ENCODE measurements around the gene TSPEAR. TPM values are rescaled to one million over a fixed set of nuclear protein-coding genes. Genes with fewer than 3 reads are reported as not detected.

Gene TSPEAR
- total and polyA plus RNA-seq, 7 experiments from 2014 or later, result 0.07 TPM; not detected in 6

GRCh38 chr21:44626262-44626661, 85.1 kb downstream of the TSPEAR start:
- Histone ChIP-seq H3K27ac (ENCODE audit: low read depth, low read length) (no peak overlapping the region), H3K4me1 (ENCODE audit: control insufficient read depth in 2 of 2, insufficient read depth in 2 of 2, low read length in 2 of 2) (peaks cover 20 to 29% of the 10 kb centered on the region in 2 donors), H3K27me3 (ENCODE audit: control insufficient read depth in 2 of 2, insufficient read depth in 2 of 2, low read length in 2 of 2) (no peaks in the 10 kb centered on the region), H3K9me3 (ENCODE audit: control insufficient read depth in 2 of 3, low read length in 3 of 3) (peaks cover 5 to 32% (median 9%) of the 10 kb centered on the region in 3 experiments), H3K4me3 (ENCODE audit: low read length) (no peak overlapping the region), H3K36me3 (ENCODE audit: control insufficient read depth in 2 of 3, insufficient read depth in 3 of 3, low read length in 3 of 3) (no peaks in the 10 kb centered on the region)
- CTCF ChIA-PET, result interaction anchor here (0.9 kb wide), 1 partner anchor 11 kb away, joined by 3 read pairs; no protein-coding TSS in a partner anchor
- H3K27me3 Mint-ChIP-seq, result peaks cover 0 to 15% (median 0%) of the 10 kb centered on the region in 5 donors
- H3K9me3 Mint-ChIP-seq, result peaks cover 26 to 58% (median 37%) of the 10 kb centered on the region in 11 donors
- peaks cover 25 to 41% (median 38%) of the 10 kb centered on the region in 5 donors for H3K36me3 Mint-ChIP-seq
- peak overlapping the region in 2 of 9 donors; percentile 43 to 54 for H3K27ac Mint-ChIP-seq
- peaks cover 4 to 42% (median 35%) of the 10 kb centered on the region in 7 donors for H3K4me1 Mint-ChIP-seq
- H3K4me3 Mint-ChIP-seq, result peak overlapping the region in 1 of 10 donors; percentile 38
- POLR2A ChIA-PET, result interaction anchor here (1.6 kb wide), 1 partner anchor 9 kb away, joined by 5 read pairs; no protein-coding TSS in a partner anchor
- DNase-seq, result no peak
- ATAC-seq, result peak; percentile 55
- intact Hi-C loops (cut with micrococcal nuclease), result no loop called here

GRCh38 chr21:44625756-44626155, 85.6 kb downstream of the TSPEAR start:
- DNase-seq (no peak), ATAC-seq (no peak)
- peak overlapping the region in 2 of 9 donors; percentile 43 to 54 for H3K27ac Mint-ChIP-seq
- Histone ChIP-seq H3K9me3 (ENCODE audit: control insufficient read depth in 2 of 3, low read length in 3 of 3) (peaks cover 5 to 28% (median 9%) of the 10 kb centered on the region in 3 experiments), H3K27me3 (ENCODE audit: control insufficient read depth in 2 of 2, insufficient read depth in 2 of 2, low read length in 2 of 2) (no peaks in the 10 kb centered on the region), H3K36me3 (ENCODE audit: control insufficient read depth in 2 of 3, insufficient read depth in 3 of 3, low read length in 3 of 3) (no peaks in the 10 kb centered on the region), H3K4me1 (ENCODE audit: control insufficient read depth in 2 of 2, insufficient read depth in 2 of 2, low read length in 2 of 2) (peaks cover 20 to 29% of the 10 kb centered on the region in 2 donors), H3K27ac (ENCODE audit: low read depth, low read length) (no peak overlapping the region), H3K4me3 (ENCODE audit: low read length) (no peak overlapping the region)
- intact Hi-C loops (cut with micrococcal nuclease), result no loop called here
- peaks cover 22 to 58% (median 34%) of the 10 kb centered on the region in 11 donors for H3K9me3 Mint-ChIP-seq
- ChIA-PET POLR2A (interaction anchor here (1.3 to 1.6 kb wide), 2 partner anchors 8 to 32 kb away, joined by 3 to 5 read pairs; partner anchors contain the start of gene KRTAP12-3), CTCF (interaction anchor here (0.9 kb wide), 1 partner anchor 10 kb away, joined by 3 read pairs; no protein-coding TSS in a partner anchor)
- H3K4me1 Mint-ChIP-seq, result peaks cover 3 to 39% (median 33%) of the 10 kb centered on the region in 7 donors
- H3K4me3 Mint-ChIP-seq, result peak overlapping the region in 1 of 10 donors; percentile 38
- peaks cover 0 to 11% (median 0%) of the 10 kb centered on the region in 5 donors for H3K27me3 Mint-ChIP-seq
- peaks cover 22 to 38% (median 34%) of the 10 kb centered on the region in 5 donors for H3K36me3 Mint-ChIP-seq

- no peak overlapping the region for H3K27ac ChIP-seq (ENCODE audit: low read depth, low read length)
- peaks cover 0 to 17% (median 11%) of the 10 kb centered on the region in 3 experiments for H3K9me3 ChIP-seq (ENCODE audit: control insufficient read depth in 2 of 3, low read length in 3 of 3)
- no peaks in the 10 kb centered on the region for H3K36me3 ChIP-seq (ENCODE audit: control insufficient read depth in 2 of 3, insufficient read depth in 3 of 3, low read length in 3 of 3)
- intact Hi-C loops (cut with micrococcal nuclease), result no loop called here
- DNase-seq (no peak), ATAC-seq (no peak)
- peaks cover 24 to 49% (median 45%) of the 10 kb centered on the region in 5 donors for H3K36me3 Mint-ChIP-seq
- ChIA-PET CTCF (no interaction called here), POLR2A (interaction anchor here (0.8 kb wide), 1 partner anchor 31 kb away, joined by 4 read pairs; the partner anchor contains the start of gene KRTAP12-4)
- H3K4me1 ChIP-seq (ENCODE audit: control insufficient read depth in 2 of 2, insufficient read depth in 2 of 2, low read length in 2 of 2), result peaks cover 15 to 28% of the 10 kb centered on the region in 2 donors
- no peak overlapping the region for H3K4me3 Mint-ChIP-seq
- peaks cover 28 to 65% (median 48%) of the 10 kb centered on the region in 11 donors for H3K9me3 Mint-ChIP-seq
- no peaks in the 10 kb centered on the region for H3K27me3 ChIP-seq (ENCODE audit: control insufficient read depth in 2 of 2, insufficient read depth in 2 of 2, low read length in 2 of 2)
- H3K4me1 Mint-ChIP-seq, result peaks cover 9 to 44% (median 36%) of the 10 kb centered on the region in 7 donors
- peak overlapping the region in 2 of 9 donors; percentile 18 to 44 for H3K27ac Mint-ChIP-seq
- H3K4me3 ChIP-seq (ENCODE audit: low read length), result no peak overlapping the region
- H3K27me3 Mint-ChIP-seq, result peaks cover 0 to 8% (median 0%) of the 10 kb centered on the region in 5 donors
Observed at GRCh38 chr21:44623575-44623974, 87.8 kb downstream of the TSPEAR start.

GRCh38 chr21:44619886-44620285, 91.5 kb downstream of the TSPEAR start:
- H3K9me3 Mint-ChIP-seq, result peaks cover 28 to 64% (median 48%) of the 10 kb centered on the region in 11 donors

GRCh38 chr21:44618909-44619308, 92.5 kb downstream of the TSPEAR start:
- ChIA-PET CTCF (interaction anchor here (0.6 to 2.5 kb wide), 5 partner anchors 39 to 181 kb away, joined by 3 to 9 read pairs (median 5); partner anchors contain the start of gene KRTAP12-3), POLR2A (interaction anchor here (0.8 to 2.8 kb wide), 11 partner anchors 12 to 312 kb away, joined by 3 to 23 read pairs (median 4); partner anchors contain the start of genes KRTAP10-12, KRTAP12-3 and KRTAP12-4)
- Histone ChIP-seq H3K27ac (ENCODE audit: low read depth, low read length) (peak overlapping the region; percentile 59), H3K4me3 (ENCODE audit: low read length) (peak overlapping the region; percentile 53), H3K4me1 (ENCODE audit: control insufficient read depth in 2 of 2, insufficient read depth in 2 of 2, low read length in 2 of 2) (peaks cover 37 to 45% of the 10 kb centered on the region in 2 donors), H3K36me3 (ENCODE audit: control insufficient read depth in 2 of 3, insufficient read depth in 3 of 3, low read length in 3 of 3) (no peaks in the 10 kb centered on the region), H3K27me3 (ENCODE audit: control insufficient read depth in 2 of 2, insufficient read depth in 2 of 2, low read length in 2 of 2) (no peaks in the 10 kb centered on the region), H3K9me3 (ENCODE audit: control insufficient read depth in 2 of 3, low read length in 3 of 3) (peaks cover 0 to 11% (median 10%) of the 10 kb centered on the region in 3 experiments)
- peaks cover 22 to 55% (median 39%) of the 10 kb centered on the region in 11 donors for H3K9me3 Mint-ChIP-seq
- peaks cover 17 to 45% (median 38%) of the 10 kb centered on the region in 5 donors for H3K36me3 Mint-ChIP-seq
- H3K4me3 Mint-ChIP-seq, result peak overlapping the region; percentile 47 to 86 (median 70)
- peak in 7 of 9 donors; percentile 58 to 83 (median 78) for DNase-seq
- peaks cover 20 to 65% (median 60%) of the 10 kb centered on the region in 7 donors for H3K4me1 Mint-ChIP-seq
- peaks cover 0 to 3% (median 0%) of the 10 kb centered on the region in 5 donors for H3K27me3 Mint-ChIP-seq
- intact Hi-C loops (cut with micrococcal nuclease), result loop anchor here (1.0 to 5.0 kb wide), 5 partner anchors 37 to 123 kb away; partner anchors contain the start of genes KRTAP12-3 (in 2 of the 2), KRTAP10-5 (in 1 of the 2) and TSPEAR (in 1 of the 2)
- ATAC-seq, result peak; percentile 95
- peak overlapping the region; percentile 83 to 96 (median 93) for H3K27ac Mint-ChIP-seq

More at GRCh38 chr21:44619886-44620285, 91.5 kb downstream of the TSPEAR start:
- Histone ChIP-seq H3K27me3 (ENCODE audit: control insufficient read depth in 2 of 2, insufficient read depth in 2 of 2, low read length in 2 of 2) (no peaks in the 10 kb centered on the region), H3K9me3 (ENCODE audit: control insufficient read depth in 2 of 3, low read length in 3 of 3) (peaks cover 0 to 17% (median 11%) of the 10 kb centered on the region in 3 experiments), H3K27ac (ENCODE audit: low read depth, low read length) (peak overlapping the region; percentile 59), H3K4me1 (ENCODE audit: control insufficient read depth in 2 of 2, insufficient read depth in 2 of 2, low read length in 2 of 2) (peaks cover 37 to 45% of the 10 kb centered on the region in 2 donors), H3K4me3 (ENCODE audit: low read length) (peak overlapping the region; percentile 53), H3K36me3 (ENCODE audit: control insufficient read depth in 2 of 3, insufficient read depth in 3 of 3, low read length in 3 of 3) (no peaks in the 10 kb centered on the region)
- intact Hi-C loops (cut with micrococcal nuclease), result loop anchor here (1.0 to 5.0 kb wide), 4 partner anchors 37 to 92 kb away; partner anchors contain the start of genes KRTAP12-3 (in 2 of the 2), KRTAP10-5 (in 1 of the 2) and TSPEAR (in 1 of the 2)
- Mint-ChIP-seq H3K4me1 (peaks cover 20 to 61% (median 56%) of the 10 kb centered on the region in 7 donors), H3K4me3 (peak overlapping the region in 9 of 10 donors; percentile 16 to 86 (median 52)), H3K27me3 (peaks cover 0 to 8% (median 0%) of the 10 kb centered on the region in 5 donors), H3K36me3 (peaks cover 24 to 51% (median 47%) of the 10 kb centered on the region in 5 donors), H3K27ac (peak overlapping the region in 8 of 9 donors; percentile 83 to 96 (median 93))
- POLR2A ChIA-PET, result interaction anchor here (0.9 to 2.8 kb wide), 4 partner anchors 11 to 73 kb away, joined by 4 to 23 read pairs (median 10); partner anchors contain the start of genes KRTAP12-3 and KRTAP12-4
- CTCF ChIA-PET, result interaction anchor here (1.2 to 1.6 kb wide), 2 partner anchors 109 to 123 kb away, joined by 5 to 6 read pairs; no protein-coding TSS in a partner anchor
- ATAC-seq (no peak), DNase-seq (no peak)

GRCh38 chr21:44618504-44618903, 92.9 kb downstream of the TSPEAR start:
- H3K36me3 ChIP-seq (ENCODE audit: control insufficient read depth in 2 of 3, insufficient read depth in 3 of 3, low read length in 3 of 3), result no peaks in the 10 kb centered on the region
- peak overlapping the region; percentile 59 for H3K27ac ChIP-seq (ENCODE audit: low read depth, low read length)
- Mint-ChIP-seq H3K27me3 (no peaks in the 10 kb centered on the region), H3K27ac (peak overlapping the region; percentile 83 to 96 (median 93)), H3K4me3 (peak overlapping the region; percentile 47 to 86 (median 70)), H3K4me1 (peaks cover 20 to 66% (median 60%) of the 10 kb centered on the region in 7 donors), H3K9me3 (peaks cover 21 to 51% (median 35%) of the 10 kb centered on the region in 11 donors), H3K36me3 (peaks cover 14 to 42% (median 34%) of the 10 kb centered on the region in 5 donors)
- H3K4me3 ChIP-seq (ENCODE audit: low read length), result peak overlapping the region; percentile 53
- POLR2A ChIA-PET, result interaction anchor here (0.8 to 2.8 kb wide), 12 partner anchors 8 to 313 kb away, joined by 3 to 23 read pairs (median 4); partner anchors contain the start of genes KRTAP10-12, KRTAP10-9 and KRTAP12-3
- ATAC-seq (peak; percentile 36), DNase-seq (no peak)
- CTCF ChIA-PET, result interaction anchor here (0.6 to 2.5 kb wide), 5 partner anchors 39 to 182 kb away, joined by 3 to 9 read pairs (median 5); partner anchors contain the start of gene KRTAP12-3
- intact Hi-C loops (cut with micrococcal nuclease), result loop anchor here in 1 of 2 donors (1.0 to 5.0 kb wide), 3 partner anchors 36 to 124 kb away; partner anchors contain the start of genes KRTAP10-5 and TSPEAR
- H3K4me1 ChIP-seq (ENCODE audit: control insufficient read depth in 2 of 2, insufficient read depth in 2 of 2, low read length in 2 of 2), result peaks cover 37 to 45% of the 10 kb centered on the region in 2 donors
- H3K9me3 ChIP-seq (ENCODE audit: control insufficient read depth in 2 of 3, low read length in 3 of 3), result peaks cover 0 to 7% (median 6%) of the 10 kb centered on the region in 3 experiments
- H3K27me3 ChIP-seq (ENCODE audit: control insufficient read depth in 2 of 2, insufficient read depth in 2 of 2, low read length in 2 of 2), result no peaks in the 10 kb centered on the region
